SK-N-SH treated with all-trans-retinoic acid at 6 μM for 48 hours (cell line): ENCODE measurements around the gene TSPAN9.

Experiments
- ATAC-seq: fragments of 200-7000 bp; cut with Tn5 transposase; 3 replicates; pipeline ENCODE4 v1.9.1; 2020; ENCODE audit warnings: mild to moderate bottlenecking, moderate library complexity
- BACH2 ChIP-seq: fragments of 250-450 bp; sonication (Bioruptor Pico); IDR thresholded peaks from 2 replicates; pipeline ENCODE4 v1.9.0; 2021; ENCODE audit warnings: mild to moderate bottlenecking, borderline replicate concordance
- ESRRG ChIP-seq: fragments of 250-450 bp; sonication (Bioruptor Pico); IDR thresholded peaks from 2 replicates; pipeline ENCODE4 v1.6.1; 2021; ENCODE audit warnings: mild to moderate bottlenecking
- GLIS3 ChIP-seq: fragments of 250-450 bp; sonication (Bioruptor Pico); IDR thresholded peaks from 2 replicates; pipeline ENCODE4 v1.5.0; 2020; ENCODE audit warnings: mild to moderate bottlenecking, moderate library complexity
- ISL1 ChIP-seq: fragments of 250-450 bp; sonication (Bioruptor Pico); IDR thresholded peaks from 2 replicates; pipeline ENCODE4 v2.1.2; 2022; ENCODE audit warnings: mild to moderate bottlenecking, moderate library complexity
- OSR1 ChIP-seq: fragments of 250-450 bp; sonication (Bioruptor Pico); IDR thresholded peaks from 2 replicates; pipeline ENCODE4 v1.8.0; 2022; ENCODE audit warnings: moderate library complexity, mild to moderate bottlenecking, inconsistent platforms
- PPARA ChIP-seq: fragments of 250-450 bp; sonication (Bioruptor Pico); IDR thresholded peaks from 2 replicates; pipeline ENCODE4 v1.5.0; 2020; ENCODE audit warnings: mild to moderate bottlenecking, borderline replicate concordance
- RARB ChIP-seq: fragments of 250-450 bp; sonication (Bioruptor Pico); IDR thresholded peaks from 2 replicates; pipeline ENCODE4 v1.8.0; 2021; ENCODE audit warnings: mild to moderate bottlenecking, moderate library complexity
- SNAI2 ChIP-seq: fragments of 250-450 bp; sonication (Bioruptor Pico); IDR thresholded peaks from 2 replicates; pipeline ENCODE4 v1.5.0; 2020; ENCODE audit warnings: mild to moderate bottlenecking, moderate library complexity
- TCF4 ChIP-seq: fragments of 250-450 bp; sonication (Bioruptor Pico); IDR thresholded peaks from 2 replicates; pipeline ENCODE4 v1.8.0; 2021; ENCODE audit warnings: mild to moderate bottlenecking, moderate library complexity, borderline replicate concordance
- TOX ChIP-seq: fragments of 250-450 bp; sonication (Bioruptor Pico); IDR thresholded peaks from 2 replicates; pipeline ENCODE4 v1.8.0; 2021; ENCODE audit warnings: mild to moderate bottlenecking, moderate library complexity, borderline replicate concordance
- ZC3H10 ChIP-seq: fragments of 250-450 bp; sonication (Bioruptor Pico); IDR thresholded peaks from 2 replicates; pipeline ENCODE4 v1.5.1; 2021; ENCODE audit warnings: mild to moderate bottlenecking, moderate library complexity
- ZFP3 ChIP-seq: fragments of 250-450 bp; sonication (Bioruptor Pico); IDR thresholded peaks from 2 replicates; pipeline ENCODE4 v1.5.0; 2020; ENCODE audit warnings: mild to moderate bottlenecking, moderate library complexity
- ZFP30 ChIP-seq: fragments of 450-650 bp; formaldehyde crosslinking; IDR thresholded peaks from 2 replicates; pipeline ENCODE4 v1.5.0; 2022; ENCODE audit warnings: mild to moderate bottlenecking, moderate library complexity
- ZNF565 ChIP-seq: fragments of 450-650 bp; formaldehyde crosslinking; conservative IDR thresholded peaks from 2 replicates; pipeline ENCODE4 v1.5.0; 2020; ENCODE audit warnings: low read depth, mild to moderate bottlenecking, moderate library complexity
- ZNF70 ChIP-seq: fragments of 450-650 bp; formaldehyde crosslinking; IDR thresholded peaks from 2 replicates; pipeline ENCODE4 v1.5.0; 2020; ENCODE audit warnings: mild to moderate bottlenecking, moderate library complexity
- ZNF8 ChIP-seq: fragments of 450-650 bp; formaldehyde crosslinking; IDR thresholded peaks from 2 replicates; pipeline ENCODE4 v1.5.0; 2020; ENCODE audit warnings: mild to moderate bottlenecking, moderate library complexity
- TF ChIP-seq, protein P1 (sequence below): fragments of 250-450 bp; sonication (Bioruptor Pico); IDR thresholded peaks from 2 replicates; pipeline ENCODE4 v1.8.0; 2021; ENCODE audit warnings: low read depth, mild to moderate bottlenecking, moderate library complexity, borderline replicate concordance
- TF ChIP-seq, protein P2 (sequence below): fragments of 250-450 bp; sonication (Bioruptor Pico); IDR thresholded peaks from 2 replicates; pipeline ENCODE4 v1.5.0; 2020; ENCODE audit warnings: mild to moderate bottlenecking, moderate library complexity
- TF ChIP-seq, protein P3 (sequence below): fragments of 250-450 bp; sonication (Bioruptor Pico); IDR thresholded peaks from 2 replicates; pipeline ENCODE4 v1.8.0; 2020; ENCODE audit warnings: mild to moderate bottlenecking, moderate library complexity, borderline replicate concordance
- TF ChIP-seq, protein P4 (sequence below): fragments of 250-450 bp; sonication (Bioruptor Pico); IDR thresholded peaks from 2 replicates; pipeline ENCODE4 v1.5.1; 2021; ENCODE audit warnings: mild to moderate bottlenecking, moderate library complexity
- TF ChIP-seq, protein P5 (sequence below): fragments of 250-450 bp; sonication (Bioruptor Pico); IDR thresholded peaks from 2 replicates; pipeline ENCODE4 v1.5.1; 2020; ENCODE audit warnings: low read depth, mild to moderate bottlenecking, moderate library complexity

The TSPAN9 gene

DNA sequence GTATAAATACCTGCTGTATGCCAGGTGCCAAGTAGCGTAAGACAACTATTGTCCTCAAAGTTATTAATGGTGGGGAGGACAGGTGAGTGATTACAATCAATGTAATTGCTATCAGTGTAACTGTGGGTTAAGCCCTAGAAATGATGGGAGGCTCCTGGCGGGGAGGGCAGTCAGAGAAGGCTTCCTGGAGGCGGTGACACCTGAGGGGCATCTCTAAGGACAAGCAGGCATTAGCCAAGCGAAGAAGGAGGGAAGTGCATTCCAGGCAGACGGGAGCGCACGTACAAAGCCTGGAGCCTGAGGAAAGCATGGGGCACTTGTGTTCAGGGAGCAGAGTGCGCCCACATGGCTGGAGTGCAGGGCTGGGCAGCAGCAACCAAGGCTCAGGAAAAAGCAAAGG, 230.9 kb downstream of the TSPAN9 start (continued):
- no peak for TF ChIP-seq TCF4 (CRISPR knock-in tag)
- no peak for TF ChIP-seq GLIS3 (CRISPR knock-in tag)
- TF ChIP-seq, protein P1, sequence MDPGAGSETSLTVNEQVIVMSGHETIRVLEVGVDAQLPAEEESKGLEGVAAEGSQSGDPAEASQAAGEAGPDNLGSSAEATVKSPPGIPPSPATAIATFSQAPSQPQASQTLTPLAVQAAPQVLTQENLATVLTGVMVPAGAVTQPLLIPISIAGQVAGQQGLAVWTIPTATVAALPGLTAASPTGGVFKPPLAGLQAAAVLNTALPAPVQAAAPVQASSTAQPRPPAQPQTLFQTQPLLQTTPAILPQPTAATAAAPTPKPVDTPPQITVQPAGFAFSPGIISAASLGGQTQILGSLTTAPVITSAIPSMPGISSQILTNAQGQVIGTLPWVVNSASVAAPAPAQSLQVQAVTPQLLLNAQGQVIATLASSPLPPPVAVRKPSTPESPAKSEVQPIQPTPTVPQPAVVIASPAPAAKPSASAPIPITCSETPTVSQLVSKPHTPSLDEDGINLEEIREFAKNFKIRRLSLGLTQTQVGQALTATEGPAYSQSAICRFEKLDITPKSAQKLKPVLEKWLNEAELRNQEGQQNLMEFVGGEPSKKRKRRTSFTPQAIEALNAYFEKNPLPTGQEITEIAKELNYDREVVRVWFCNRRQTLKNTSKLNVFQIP (CRISPR knock-in tag) = no peak
- TF ChIP-seq ESRRG (CRISPR knock-in tag) = no peak

DNA sequence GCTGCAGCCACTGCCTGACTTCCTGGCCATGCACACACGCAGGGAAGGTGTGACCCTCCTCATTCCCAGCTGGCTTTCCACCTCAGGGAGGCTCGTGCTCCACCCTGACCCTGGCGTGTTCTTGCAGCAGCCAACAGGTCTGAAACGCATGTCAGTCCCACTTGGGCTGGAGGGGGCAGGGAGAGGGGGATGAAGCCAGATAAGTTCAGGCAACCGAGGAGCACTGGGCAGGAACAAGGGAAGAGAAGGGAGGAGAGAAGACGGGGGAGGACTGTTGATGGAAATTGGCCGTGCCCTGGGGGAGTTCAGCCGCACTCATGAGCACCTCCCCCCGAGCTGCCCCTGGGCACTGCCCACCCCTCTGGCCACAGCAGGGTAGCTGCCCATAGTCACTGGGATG, 231.4 kb downstream of the TSPAN9 start:
- TF ChIP-seq SNAI2 (CRISPR knock-in tag) (no peak), TCF4 (CRISPR knock-in tag) (no peak), PPARA (CRISPR knock-in tag) (no peak), TOX (no peak), ZNF8 (no peak), GLIS3 (CRISPR knock-in tag) (no peak), ISL1 (no peak), ZNF70 (CRISPR knock-in tag) (no peak), ESRRG (CRISPR knock-in tag) (no peak)
- TF ChIP-seq, protein P2, sequence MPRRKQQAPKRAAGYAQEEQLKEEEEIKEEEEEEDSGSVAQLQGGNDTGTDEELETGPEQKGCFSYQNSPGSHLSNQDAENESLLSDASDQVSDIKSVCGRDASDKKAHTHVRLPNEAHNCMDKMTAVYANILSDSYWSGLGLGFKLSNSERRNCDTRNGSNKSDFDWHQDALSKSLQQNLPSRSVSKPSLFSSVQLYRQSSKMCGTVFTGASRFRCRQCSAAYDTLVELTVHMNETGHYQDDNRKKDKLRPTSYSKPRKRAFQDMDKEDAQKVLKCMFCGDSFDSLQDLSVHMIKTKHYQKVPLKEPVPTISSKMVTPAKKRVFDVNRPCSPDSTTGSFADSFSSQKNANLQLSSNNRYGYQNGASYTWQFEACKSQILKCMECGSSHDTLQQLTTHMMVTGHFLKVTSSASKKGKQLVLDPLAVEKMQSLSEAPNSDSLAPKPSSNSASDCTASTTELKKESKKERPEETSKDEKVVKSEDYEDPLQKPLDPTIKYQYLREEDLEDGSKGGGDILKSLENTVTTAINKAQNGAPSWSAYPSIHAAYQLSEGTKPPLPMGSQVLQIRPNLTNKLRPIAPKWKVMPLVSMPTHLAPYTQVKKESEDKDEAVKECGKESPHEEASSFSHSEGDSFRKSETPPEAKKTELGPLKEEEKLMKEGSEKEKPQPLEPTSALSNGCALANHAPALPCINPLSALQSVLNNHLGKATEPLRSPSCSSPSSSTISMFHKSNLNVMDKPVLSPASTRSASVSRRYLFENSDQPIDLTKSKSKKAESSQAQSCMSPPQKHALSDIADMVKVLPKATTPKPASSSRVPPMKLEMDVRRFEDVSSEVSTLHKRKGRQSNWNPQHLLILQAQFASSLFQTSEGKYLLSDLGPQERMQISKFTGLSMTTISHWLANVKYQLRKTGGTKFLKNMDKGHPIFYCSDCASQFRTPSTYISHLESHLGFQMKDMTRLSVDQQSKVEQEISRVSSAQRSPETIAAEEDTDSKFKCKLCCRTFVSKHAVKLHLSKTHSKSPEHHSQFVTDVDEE (CRISPR knock-in tag) = no peak
- TF ChIP-seq, protein P3, sequence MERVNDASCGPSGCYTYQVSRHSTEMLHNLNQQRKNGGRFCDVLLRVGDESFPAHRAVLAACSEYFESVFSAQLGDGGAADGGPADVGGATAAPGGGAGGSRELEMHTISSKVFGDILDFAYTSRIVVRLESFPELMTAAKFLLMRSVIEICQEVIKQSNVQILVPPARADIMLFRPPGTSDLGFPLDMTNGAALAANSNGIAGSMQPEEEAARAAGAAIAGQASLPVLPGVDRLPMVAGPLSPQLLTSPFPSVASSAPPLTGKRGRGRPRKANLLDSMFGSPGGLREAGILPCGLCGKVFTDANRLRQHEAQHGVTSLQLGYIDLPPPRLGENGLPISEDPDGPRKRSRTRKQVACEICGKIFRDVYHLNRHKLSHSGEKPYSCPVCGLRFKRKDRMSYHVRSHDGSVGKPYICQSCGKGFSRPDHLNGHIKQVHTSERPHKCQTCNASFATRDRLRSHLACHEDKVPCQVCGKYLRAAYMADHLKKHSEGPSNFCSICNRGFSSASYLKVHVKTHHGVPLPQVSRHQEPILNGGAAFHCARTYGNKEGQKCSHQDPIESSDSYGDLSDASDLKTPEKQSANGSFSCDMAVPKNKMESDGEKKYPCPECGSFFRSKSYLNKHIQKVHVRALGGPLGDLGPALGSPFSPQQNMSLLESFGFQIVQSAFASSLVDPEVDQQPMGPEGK (CRISPR knock-in tag) = no peak
- ATAC-seq = no peak

DNA sequence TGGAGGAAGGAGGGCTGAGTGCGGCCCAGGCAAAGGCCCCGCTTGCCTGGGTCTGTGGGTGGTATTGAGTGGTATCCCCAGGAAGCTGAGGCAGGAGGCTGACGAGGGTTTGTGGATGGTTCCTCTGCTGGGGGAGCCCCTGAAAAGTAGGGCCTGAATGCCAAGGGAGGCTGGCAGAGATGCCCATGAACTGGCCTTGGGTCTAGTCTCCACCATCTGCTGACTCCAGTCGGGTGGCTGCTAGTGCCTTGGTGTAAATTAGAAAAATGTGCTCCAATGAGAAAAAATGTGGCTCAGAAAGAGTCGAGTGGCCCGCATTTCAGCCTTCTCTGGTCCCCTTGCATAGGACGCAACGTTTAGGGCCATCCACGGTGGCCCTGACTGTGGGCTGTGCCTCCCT, 232.6 kb downstream of the TSPAN9 start:
- TF ChIP-seq ZNF565 (CRISPR knock-in tag) = no peak
- no peak for TF ChIP-seq ISL1
- TF ChIP-seq SNAI2 (CRISPR knock-in tag) = no peak
- no peak for TF ChIP-seq OSR1 (CRISPR knock-in tag)
- TF ChIP-seq TCF4 (CRISPR knock-in tag) = no peak
- no peak for TF ChIP-seq ZFP30 (CRISPR knock-in tag)
- TF ChIP-seq GLIS3 (CRISPR knock-in tag) = no peak
- TF ChIP-seq PPARA (CRISPR knock-in tag) = no peak
- no peak for TF ChIP-seq ZC3H10 (CRISPR knock-in tag)
- no peak for TF ChIP-seq ZFP3 (CRISPR knock-in tag)
- no peak for TF ChIP-seq RARB (CRISPR knock-in tag)
- TF ChIP-seq, protein P4, sequence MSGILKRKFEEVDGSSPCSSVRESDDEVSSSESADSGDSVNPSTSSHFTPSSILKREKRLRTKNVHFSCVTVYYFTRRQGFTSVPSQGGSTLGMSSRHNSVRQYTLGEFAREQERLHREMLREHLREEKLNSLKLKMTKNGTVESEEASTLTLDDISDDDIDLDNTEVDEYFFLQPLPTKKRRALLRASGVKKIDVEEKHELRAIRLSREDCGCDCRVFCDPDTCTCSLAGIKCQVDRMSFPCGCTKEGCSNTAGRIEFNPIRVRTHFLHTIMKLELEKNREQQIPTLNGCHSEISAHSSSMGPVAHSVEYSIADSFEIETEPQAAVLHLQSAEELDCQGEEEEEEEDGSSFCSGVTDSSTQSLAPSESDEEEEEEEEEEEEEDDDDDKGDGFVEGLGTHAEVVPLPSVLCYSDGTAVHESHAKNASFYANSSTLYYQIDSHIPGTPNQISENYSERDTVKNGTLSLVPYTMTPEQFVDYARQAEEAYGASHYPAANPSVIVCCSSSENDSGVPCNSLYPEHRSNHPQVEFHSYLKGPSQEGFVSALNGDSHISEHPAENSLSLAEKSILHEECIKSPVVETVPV = no peak
- no peak for TF ChIP-seq BACH2 (CRISPR knock-in tag)
- ATAC-seq = no peak

DNA sequence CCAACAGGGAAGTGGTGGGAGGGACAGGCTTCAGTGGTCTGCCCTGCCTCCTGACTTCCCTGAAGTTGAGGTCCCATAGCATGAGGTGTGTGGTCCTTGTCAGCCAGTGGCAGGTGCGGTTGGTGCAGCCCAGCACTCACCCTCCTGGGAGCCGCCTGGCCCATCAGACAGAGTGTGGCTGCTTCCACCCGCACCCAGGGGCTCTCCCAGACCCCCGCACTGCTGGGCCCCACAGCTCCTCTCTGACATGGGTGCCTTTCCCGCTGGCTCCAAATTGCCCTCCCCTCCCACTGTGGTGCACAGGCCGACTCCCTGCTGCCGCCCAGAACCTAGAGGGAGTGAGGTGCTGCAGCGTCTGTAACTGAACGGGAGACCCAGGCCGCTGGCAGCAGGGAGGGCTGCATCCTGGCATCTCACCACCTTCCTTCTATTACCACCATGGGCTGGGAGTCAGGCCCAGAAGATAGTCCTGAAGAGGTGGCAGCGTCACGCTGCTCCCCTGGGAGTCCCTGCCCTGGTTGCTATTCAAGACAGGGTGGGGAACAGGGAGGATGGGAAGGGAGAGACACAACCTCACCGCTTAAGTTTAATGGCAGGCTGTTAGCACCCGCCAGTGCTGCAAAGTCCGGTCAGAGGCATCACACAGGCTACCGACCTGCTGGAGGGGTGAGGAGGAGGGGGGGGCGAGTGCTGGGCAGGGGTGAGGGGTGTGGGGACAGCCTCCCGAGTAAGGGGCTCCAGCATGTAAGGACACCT, 233.3 kb downstream of the TSPAN9 start:
- TF ChIP-seq, protein P5, sequence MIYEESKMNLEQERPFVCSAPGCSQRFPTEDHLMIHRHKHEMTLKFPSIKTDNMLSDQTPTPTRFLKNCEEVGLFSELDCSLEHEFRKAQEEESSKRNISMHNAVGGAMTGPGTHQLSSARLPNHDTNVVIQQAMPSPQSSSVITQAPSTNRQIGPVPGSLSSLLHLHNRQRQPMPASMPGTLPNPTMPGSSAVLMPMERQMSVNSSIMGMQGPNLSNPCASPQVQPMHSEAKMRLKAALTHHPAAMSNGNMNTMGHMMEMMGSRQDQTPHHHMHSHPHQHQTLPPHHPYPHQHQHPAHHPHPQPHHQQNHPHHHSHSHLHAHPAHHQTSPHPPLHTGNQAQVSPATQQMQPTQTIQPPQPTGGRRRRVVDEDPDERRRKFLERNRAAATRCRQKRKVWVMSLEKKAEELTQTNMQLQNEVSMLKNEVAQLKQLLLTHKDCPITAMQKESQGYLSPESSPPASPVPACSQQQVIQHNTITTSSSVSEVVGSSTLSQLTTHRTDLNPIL (CRISPR knock-in tag) = no peak
- no peak for TF ChIP-seq ZNF565 (CRISPR knock-in tag)
- TF ChIP-seq ZFP3 (CRISPR knock-in tag) = no peak
- TF ChIP-seq, protein P4 = no peak
- ATAC-seq = no peak
